ENCODE measurements around the gene ARPP21.

Gene ARPP21

GRCh38 chr3:35670408-35670965, 31.2 kb downstream of the ARPP21 start:
- DNase-seq (ENCODE audit: low read depth, low spot score) = no peak
- TF ChIP-seq CTCF (IDR thresholded peaks at IDR 0.05; ENCODE audit: insufficient read depth, low read length, missing control alignments) = no peak
- H3K4me3 ChIP-seq (ENCODE audit: low read depth, low read length) = no peak overlapping the region
- CTCF ChIA-PET = no interaction called here
- POLR2A ChIA-PET = no interaction called here

- POLR2A ChIA-PET = no interaction called here
- CTCF ChIA-PET = no interaction called here
- no peak for TF ChIP-seq CTCF (IDR thresholded peaks at IDR 0.05; ENCODE audit: insufficient read depth, low read length, missing control alignments)
- no peak for DNase-seq (ENCODE audit: low read depth, low spot score)
- no peak overlapping the region for H3K4me3 ChIP-seq (ENCODE audit: low read depth, low read length)
Observed at GRCh38 chr3:35671483-35671882, 32.2 kb downstream of the ARPP21 start.

- no peak for TF ChIP-seq CTCF (IDR thresholded peaks at IDR 0.05; ENCODE audit: insufficient read depth, low read length, missing control alignments)
- H3K4me3 ChIP-seq (ENCODE audit: low read depth, low read length) = no peak overlapping the region
- no peak for DNase-seq (ENCODE audit: low read depth, low spot score)
- ChIA-PET CTCF (no interaction called here), POLR2A (no interaction called here)
Observed at GRCh38 chr3:35673017-35673416, 33.7 kb downstream of the ARPP21 start.

GRCh38 chr3:35674451-35675109, 35.3 kb downstream of the ARPP21 start:
- H3K4me3 ChIP-seq (ENCODE audit: low read depth, low read length) = no peak overlapping the region
- no peak for TF ChIP-seq CTCF (IDR thresholded peaks at IDR 0.05; ENCODE audit: insufficient read depth, low read length, missing control alignments)
- POLR2A ChIA-PET = no interaction called here
- CTCF ChIA-PET = no interaction called here
- DNase-seq (ENCODE audit: low read depth, low spot score) = no peak

GRCh38 chr3:35675206-35675605, 35.9 kb downstream of the ARPP21 start:
- H3K4me3 ChIP-seq (ENCODE audit: low read depth, low read length) = no peak overlapping the region
- no peak for TF ChIP-seq CTCF (IDR thresholded peaks at IDR 0.05; ENCODE audit: insufficient read depth, low read length, missing control alignments)
- POLR2A ChIA-PET = no interaction called here
- CTCF ChIA-PET = no interaction called here
- no peak for DNase-seq (ENCODE audit: low read depth, low spot score)

- ChIA-PET POLR2A (no interaction called here), CTCF (no interaction called here)
- no peak overlapping the region for H3K4me3 ChIP-seq (ENCODE audit: low read depth, low read length)
- DNase-seq (ENCODE audit: low read depth, low spot score) = no peak
- TF ChIP-seq CTCF (IDR thresholded peaks at IDR 0.05; ENCODE audit: insufficient read depth, low read length, missing control alignments) = no peak
Observed at GRCh38 chr3:35675621-35676020, 36.3 kb downstream of the ARPP21 start.
